NAMALWA (cell line): Measurements from ENCODE around the gene GALNTL6.
A peak's percentile ranks its signal among the peaks of the same experiment; 100 is the strongest.
"Not testable (repeated sequence)": the region's sequence is repeated elsewhere in the genome, so short reads cannot be mapped to it uniquely, and the experiment has no call there.

Experiments used
- DNase-seq: peaks from one replicate; pipeline ENCODE4 v3.0.0-alpha.2; 2015; ENCODE audit warnings: low spot score

GALNTL6 gene

GRCh38 chr4:173019664-173020063 lies 1206.5 kb downstream of the GALNTL6 start:
- DNase-seq: no peak

GRCh38 chr4:173021746-173022573 lies 1208.8 kb downstream of the GALNTL6 start:
- DNase-seq: not testable (repeated sequence)

DNA sequence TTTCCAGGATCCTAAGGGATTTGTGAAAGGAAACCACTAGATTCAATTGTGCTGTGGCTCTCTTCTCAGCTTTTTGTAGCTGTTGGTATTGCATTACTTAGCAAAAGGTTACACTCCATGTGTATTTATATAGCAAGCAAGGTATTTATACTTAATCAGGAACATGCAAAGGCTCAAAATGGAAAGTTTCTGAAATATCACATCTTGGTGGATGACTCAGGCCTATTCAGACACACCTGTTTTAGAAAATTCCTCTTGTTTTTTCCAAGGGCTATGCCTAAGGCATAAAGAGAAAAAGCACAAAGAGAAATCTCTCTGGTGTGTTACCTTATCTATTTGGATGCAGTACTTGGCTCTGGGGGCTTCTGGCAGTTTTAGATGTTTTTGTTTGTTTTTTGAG lies 1211.0 kb downstream of the GALNTL6 start:
- no peak for DNase-seq

DNA sequence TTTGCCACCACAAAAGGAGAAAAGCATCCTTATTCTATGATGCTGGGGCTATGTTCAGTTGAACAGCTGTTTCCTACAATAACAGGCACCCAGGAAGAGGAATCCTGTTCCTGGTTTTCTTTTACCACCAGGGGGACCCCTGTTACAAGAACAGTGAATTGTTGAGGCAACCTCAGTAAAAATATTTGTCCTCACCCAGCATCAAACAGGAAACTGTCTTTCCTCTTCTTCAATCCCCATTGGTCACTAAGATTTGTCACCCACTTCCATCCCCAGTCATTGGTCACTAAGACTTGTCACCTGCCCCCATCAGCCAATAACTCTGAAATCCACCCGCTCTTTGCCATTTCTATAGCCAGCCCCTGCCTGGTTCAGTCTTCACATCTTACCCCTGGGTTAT lies 1211.9 kb downstream of the GALNTL6 start:
- peak; percentile 87 for DNase-seq

DNA sequence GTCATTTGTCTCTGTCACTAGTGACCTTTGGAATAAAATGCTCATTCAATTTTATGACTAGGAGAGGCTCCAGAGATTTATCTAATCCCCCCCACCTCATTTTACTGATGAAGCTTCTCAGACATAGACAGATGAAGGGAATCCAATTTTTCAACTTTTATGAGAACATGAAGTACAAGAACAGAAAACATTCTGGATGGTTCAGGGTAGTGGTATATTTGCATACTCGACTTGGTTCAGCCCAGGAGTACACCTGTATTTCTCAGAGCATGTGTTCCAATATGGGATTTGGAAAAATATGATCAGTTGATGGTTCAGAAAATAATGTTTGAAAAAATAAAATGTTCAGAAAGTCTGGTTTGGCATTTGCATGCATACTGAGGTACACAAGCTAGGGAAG lies 1224.0 kb downstream of the GALNTL6 start:
- no peak for DNase-seq

DNA sequence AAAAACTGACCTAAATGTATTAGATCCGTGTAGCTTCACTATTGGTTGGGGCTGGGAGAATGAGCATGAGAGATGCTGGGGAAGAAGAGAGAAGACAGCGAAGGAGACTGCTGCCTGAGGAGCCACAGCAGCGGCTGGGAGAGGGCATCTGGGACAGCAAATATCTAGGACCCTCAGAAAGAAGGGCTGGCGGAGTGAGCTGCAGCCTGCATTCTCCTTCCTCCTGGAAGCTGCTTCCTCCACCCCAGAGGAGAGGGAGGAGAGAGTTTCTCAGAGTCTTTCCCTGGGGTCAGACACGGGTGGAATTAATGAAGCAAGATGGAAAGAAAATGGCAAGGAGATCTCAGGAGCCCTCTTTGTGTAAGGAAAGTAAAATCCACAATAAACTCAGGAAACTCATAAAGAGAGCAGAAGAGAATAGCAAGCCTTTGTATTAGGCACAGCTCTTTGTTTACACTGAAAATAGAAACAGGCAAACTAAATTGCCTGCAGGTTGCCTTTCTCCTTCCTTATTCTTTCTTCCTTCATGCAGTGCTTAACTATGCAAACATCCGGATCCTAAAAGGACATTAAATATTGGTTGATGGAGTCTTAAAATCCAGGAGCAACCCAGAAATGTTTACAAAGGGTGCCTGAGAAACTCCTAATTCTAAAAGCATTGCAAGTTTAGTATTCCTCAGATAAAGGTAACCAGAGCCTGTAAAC lies 1225.1 kb downstream of the GALNTL6 start:
- no peak for DNase-seq

GRCh38 chr4:173039617-173040577 lies 1226.7 kb downstream of the GALNTL6 start:
- peak; percentile 47 for DNase-seq

- DNase-seq: no peak
Measured at GRCh38 chr4:173041482-173041881, 1228.3 kb downstream of the GALNTL6 start.

DNA sequence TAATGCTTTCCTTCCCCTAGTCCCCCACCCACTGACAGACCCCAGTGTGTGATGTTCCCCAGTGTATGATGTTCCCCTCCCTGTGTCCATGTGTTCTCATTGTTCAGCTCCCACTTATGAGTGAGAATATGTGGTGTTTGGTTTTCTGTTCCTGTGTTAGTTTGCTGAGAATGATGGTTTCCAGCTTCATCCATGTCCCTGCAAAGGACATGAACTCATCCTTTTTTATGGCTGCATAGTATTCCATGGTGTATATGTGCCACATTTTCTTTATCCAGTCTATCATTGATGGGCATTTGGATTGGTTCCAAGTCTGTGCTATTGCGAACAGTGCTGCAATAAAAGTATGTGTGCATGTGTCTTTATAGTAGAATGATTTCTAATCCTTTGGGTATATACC lies 1228.9 kb downstream of the GALNTL6 start:
- DNase-seq: not testable (repeated sequence)

DNA sequence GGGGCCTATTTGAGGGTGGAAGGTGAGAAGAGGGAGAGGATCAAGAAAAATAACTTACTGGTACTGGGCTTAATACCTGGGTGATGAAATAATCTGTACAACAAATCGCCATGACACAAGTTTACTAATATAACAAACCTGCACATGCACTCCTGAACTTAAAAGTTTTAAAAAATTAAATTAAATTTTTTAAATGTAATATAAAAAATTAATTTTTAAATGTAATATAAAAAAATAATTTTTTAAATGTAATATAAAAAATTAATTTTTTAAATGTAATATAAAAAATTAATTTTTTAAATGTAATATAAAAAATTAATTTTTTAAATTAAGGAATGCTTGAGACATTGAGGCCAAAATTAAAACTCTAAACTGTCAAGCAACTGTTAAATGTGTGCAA lies 1231.1 kb downstream of the GALNTL6 start:
- DNase-seq: no peak

GRCh38 chr4:173045571-173045970 lies 1232.4 kb downstream of the GALNTL6 start:
- no peak for DNase-seq

GRCh38 chr4:173046144-173046543 lies 1232.9 kb downstream of the GALNTL6 start:
- no peak for DNase-seq

GRCh38 chr4:173046818-173047217 lies 1233.6 kb downstream of the GALNTL6 start:
- no peak for DNase-seq

DNA sequence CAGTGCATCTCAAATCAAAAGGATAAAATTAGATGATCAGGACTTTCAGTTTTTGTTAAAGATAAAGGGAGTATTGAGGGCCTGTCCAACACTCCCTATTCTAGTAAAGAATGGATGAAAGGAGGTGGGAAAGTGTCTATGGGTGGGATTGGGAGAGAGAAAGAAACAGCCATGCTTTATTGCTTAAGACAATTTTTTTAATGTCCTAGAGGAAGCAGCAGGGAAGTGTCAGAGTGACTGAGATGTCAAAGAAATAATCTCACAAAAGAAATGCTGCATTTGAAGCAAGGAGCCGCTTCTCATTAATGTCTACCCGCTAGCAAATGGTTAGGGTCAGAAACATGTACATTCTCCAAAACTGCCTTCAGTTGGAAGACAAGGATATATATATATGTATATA lies 1238.0 kb downstream of the GALNTL6 start:
- DNase-seq: no peak

DNA sequence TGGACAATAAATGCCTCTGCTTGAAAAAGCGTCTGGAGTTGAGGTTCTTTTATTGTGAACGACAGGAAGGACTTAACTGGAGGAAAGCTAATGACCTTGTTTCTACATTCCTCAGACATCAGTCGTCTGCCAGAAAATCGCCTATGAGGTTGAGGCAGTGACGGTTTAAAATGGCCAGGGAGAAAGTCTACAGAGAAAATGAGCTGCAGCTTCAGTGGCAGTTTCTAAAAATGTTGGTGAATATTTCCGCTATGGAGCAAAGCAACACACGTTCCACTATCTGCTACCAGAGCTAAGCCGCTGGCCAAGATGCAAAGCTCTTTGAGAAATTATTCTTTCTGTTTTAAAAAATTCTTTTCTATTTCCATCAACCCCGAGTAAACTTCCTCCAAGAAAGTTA lies 1238.5 kb downstream of the GALNTL6 start:
- DNase-seq: no peak

DNA sequence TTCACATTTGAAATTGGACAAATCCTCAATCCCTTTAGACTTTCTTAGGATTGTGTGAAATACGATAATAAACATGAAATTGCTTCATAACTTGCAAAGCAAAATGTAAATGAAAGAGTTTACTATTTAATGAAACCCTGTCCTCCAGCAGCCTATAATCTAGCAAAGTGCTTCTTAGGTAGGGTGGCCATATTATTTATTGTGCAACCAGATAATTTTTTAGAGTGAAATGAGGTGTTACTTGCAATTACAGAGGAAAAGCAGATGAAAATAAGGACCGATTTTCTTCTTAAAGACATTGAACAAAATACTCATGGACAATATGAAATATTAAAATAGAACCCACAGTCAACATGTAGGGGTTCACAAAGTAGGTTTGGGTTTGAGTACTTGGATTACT lies 1239.2 kb downstream of the GALNTL6 start:
- DNase-seq: no peak

DNA sequence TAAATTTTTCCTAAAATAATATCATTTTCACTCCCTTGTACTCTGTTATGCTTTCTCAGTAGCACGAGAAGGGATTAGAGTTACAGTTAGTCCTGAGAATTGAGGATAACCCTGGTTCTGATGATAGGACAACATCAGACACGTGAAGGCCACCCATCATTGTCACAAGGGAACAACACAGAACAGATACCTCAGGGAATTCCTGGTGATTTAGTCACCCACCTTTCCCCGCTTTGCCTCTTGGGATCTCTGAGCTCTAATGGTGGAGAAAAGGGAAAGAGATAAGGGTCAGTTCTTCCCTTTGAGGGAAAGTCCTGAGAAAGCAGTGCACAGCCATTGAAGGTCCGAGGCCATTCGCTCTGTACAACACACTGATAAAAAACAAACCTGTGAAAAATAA lies 1243.1 kb downstream of the GALNTL6 start:
- DNase-seq: no peak

DNA sequence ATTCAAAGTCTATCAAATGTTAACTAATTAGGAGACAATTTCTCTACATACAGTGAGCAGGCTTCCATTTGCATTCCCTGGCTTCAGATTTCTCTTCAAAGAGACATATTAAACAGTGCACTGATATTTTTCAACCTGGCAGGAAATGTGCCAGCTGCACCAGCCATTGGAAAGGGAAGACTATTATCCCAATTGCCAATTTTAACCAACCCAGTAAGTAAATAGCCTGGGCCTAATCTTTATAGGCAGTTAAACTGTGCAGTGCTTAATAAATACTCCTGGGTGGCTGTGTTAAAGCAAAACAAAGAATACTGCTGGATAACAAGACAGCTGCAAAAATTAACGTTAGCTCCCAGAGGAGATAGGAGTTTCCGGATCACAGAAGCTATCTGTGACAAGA lies 1243.5 kb downstream of the GALNTL6 start:
- DNase-seq: no peak

GRCh38 chr4:173057442-173057841 lies 1244.2 kb downstream of the GALNTL6 start:
- no peak for DNase-seq

GRCh38 chr4:173057901-173058300 lies 1244.7 kb downstream of the GALNTL6 start:
- DNase-seq: no peak

GRCh38 chr4:173061160-173061559 lies 1248.0 kb downstream of the GALNTL6 start:
- DNase-seq: no peak

DNA sequence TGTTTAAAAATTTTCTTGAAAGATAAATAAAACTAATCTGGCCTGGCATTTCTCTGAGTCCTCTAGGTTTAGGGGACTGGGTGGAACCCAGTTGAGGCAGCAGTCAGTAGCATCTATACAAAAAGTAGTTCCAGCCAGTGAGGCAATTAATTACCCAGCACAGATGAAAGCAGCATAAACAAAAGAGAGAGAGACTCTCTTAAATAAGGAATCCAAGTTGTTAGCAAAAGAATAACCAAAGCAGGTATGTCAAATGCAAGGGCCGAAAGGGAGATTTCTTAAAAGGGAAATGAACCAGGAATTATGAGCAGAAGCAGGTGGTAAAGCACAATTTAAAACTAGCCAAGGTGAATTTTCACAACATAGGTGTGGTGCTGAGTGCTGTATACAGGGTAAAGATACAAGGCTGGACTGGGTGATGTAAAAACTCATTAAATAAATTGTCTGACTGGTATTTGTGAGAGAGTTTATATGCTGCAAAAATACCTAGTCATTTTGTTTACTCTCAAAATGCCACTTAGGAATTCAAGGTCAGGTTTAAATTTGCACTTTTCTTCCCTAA lies 1260.8 kb downstream of the GALNTL6 start:
- DNase-seq: no peak
